ENCODE measurements around the gene TRAM2. TPM values are rescaled to one million over a fixed set of nuclear protein-coding genes. Genes with fewer than 3 reads are reported as not detected.

The TRAM2 gene
- total and polyA plus RNA-seq, 2 donors from 2014 or later, result 4.5 to 20.7 TPM

GRCh38 chr6:52548353-52548713 lies 28.5 kb downstream of the TRAM2 start:
- H3K4me1 ChIP-seq (ENCODE audit: control insufficient read depth in 2 of 3, insufficient read depth in 2 of 3, low read depth in 1 of 3, low read length in 3 of 3), result peaks cover 2 to 25% (median 15%) of the 10 kb centered on the region in 3 donors
- FAIRE-seq, result no peak
- DNase-seq, result no peak
- no peak overlapping the region for H3K9ac ChIP-seq (ENCODE audit: low read length in 3 of 3)
- intact Hi-C loops (cut with DNase I), result no loop called here
- TF ChIP-seq CTCF (IDR thresholded peaks at IDR 0.05; ENCODE audit: borderline replicate concordance, extremely low read depth, insufficient read depth), result no peak
- no peak overlapping the region for H3K4me3 ChIP-seq (ENCODE audit: low read length in 3 of 3)
- H3K36me3 ChIP-seq (ENCODE audit: control insufficient read depth in 2 of 3, insufficient read depth in 3 of 3, low read length in 3 of 3), result no peaks in the 10 kb centered on the region
- H3K27ac ChIP-seq (ENCODE audit: low read depth in 2 of 2, low read length in 2 of 2), result no peak overlapping the region
- no peaks in the 10 kb centered on the region for H3K27me3 ChIP-seq (ENCODE audit: control insufficient read depth, insufficient read depth, low read length)
- H3K9me3 ChIP-seq (ENCODE audit: control insufficient read depth in 2 of 3, insufficient read depth in 1 of 3, low read length in 3 of 3), result no peaks in the 10 kb centered on the region

GRCh38 chr6:52547647-52548352 lies 29.1 kb downstream of the TRAM2 start:
- DNase-seq, result no peak
- H3K4me1 ChIP-seq (ENCODE audit: control insufficient read depth in 2 of 3, insufficient read depth in 2 of 3, low read depth in 1 of 3, low read length in 3 of 3), result peaks cover 2 to 25% (median 15%) of the 10 kb centered on the region in 3 donors
- no peak for TF ChIP-seq CTCF (IDR thresholded peaks at IDR 0.05; ENCODE audit: borderline replicate concordance, extremely low read depth, insufficient read depth)
- no peaks in the 10 kb centered on the region for H3K27me3 ChIP-seq (ENCODE audit: control insufficient read depth, insufficient read depth, low read length)
- H3K36me3 ChIP-seq (ENCODE audit: control insufficient read depth in 2 of 3, insufficient read depth in 3 of 3, low read length in 3 of 3), result no peaks in the 10 kb centered on the region
- no peak overlapping the region for H3K4me3 ChIP-seq (ENCODE audit: low read length in 3 of 3)
- H3K27ac ChIP-seq (ENCODE audit: low read depth in 2 of 2, low read length in 2 of 2), result no peak overlapping the region
- H3K9ac ChIP-seq (ENCODE audit: low read length in 3 of 3), result no peak overlapping the region
- FAIRE-seq, result no peak
- H3K9me3 ChIP-seq (ENCODE audit: control insufficient read depth in 2 of 3, insufficient read depth in 1 of 3, low read length in 3 of 3), result no peaks in the 10 kb centered on the region
- intact Hi-C loops (cut with DNase I), result no loop called here

- H3K27me3 ChIP-seq (ENCODE audit: control insufficient read depth, insufficient read depth, low read length), result no peaks in the 10 kb centered on the region
- intact Hi-C loops (cut with DNase I), result no loop called here
- no peak for TF ChIP-seq CTCF (IDR thresholded peaks at IDR 0.05; ENCODE audit: borderline replicate concordance, extremely low read depth, insufficient read depth)
- no peaks in the 10 kb centered on the region for H3K36me3 ChIP-seq (ENCODE audit: control insufficient read depth in 2 of 3, insufficient read depth in 3 of 3, low read length in 3 of 3)
- FAIRE-seq (no peak), DNase-seq (no peak)
- no peak overlapping the region for H3K9ac ChIP-seq (ENCODE audit: low read length in 3 of 3)
- peaks cover 0 to 19% (median 10%) of the 10 kb centered on the region in 3 donors for H3K4me1 ChIP-seq (ENCODE audit: control insufficient read depth in 2 of 3, insufficient read depth in 2 of 3, low read depth in 1 of 3, low read length in 3 of 3)
- no peaks in the 10 kb centered on the region for H3K9me3 ChIP-seq (ENCODE audit: control insufficient read depth in 2 of 3, insufficient read depth in 1 of 3, low read length in 3 of 3)
- H3K4me3 ChIP-seq (ENCODE audit: low read length in 3 of 3), result no peak overlapping the region
- no peak overlapping the region for H3K27ac ChIP-seq (ENCODE audit: low read depth in 2 of 2, low read length in 2 of 2)
Measured at GRCh38 chr6:52546678-52547077, 30.2 kb downstream of the TRAM2 start.

- Histone ChIP-seq H3K9ac (ENCODE audit: low read length in 3 of 3) (no peak overlapping the region), H3K27ac (ENCODE audit: low read depth in 2 of 2, low read length in 2 of 2) (no peak overlapping the region), H3K27me3 (ENCODE audit: control insufficient read depth, insufficient read depth, low read length) (no peaks in the 10 kb centered on the region), H3K36me3 (ENCODE audit: control insufficient read depth in 2 of 3, insufficient read depth in 3 of 3, low read length in 3 of 3) (no peaks in the 10 kb centered on the region), H3K9me3 (ENCODE audit: control insufficient read depth in 2 of 3, insufficient read depth in 1 of 3, low read length in 3 of 3) (no peaks in the 10 kb centered on the region), H3K4me3 (ENCODE audit: low read length in 3 of 3) (no peak overlapping the region), H3K4me1 (ENCODE audit: control insufficient read depth in 2 of 3, insufficient read depth in 2 of 3, low read depth in 1 of 3, low read length in 3 of 3) (peaks cover 0 to 16% (median 7%) of the 10 kb centered on the region in 3 donors)
- TF ChIP-seq CTCF (IDR thresholded peaks at IDR 0.05; ENCODE audit: borderline replicate concordance, extremely low read depth, insufficient read depth), result no peak
- DNase-seq (no peak), FAIRE-seq (no peak)
- intact Hi-C loops (cut with DNase I), result no loop called here
Measured at GRCh38 chr6:52546192-52546591, 30.7 kb downstream of the TRAM2 start.
